H9 (cell line): ENCODE measurements around the gene SLC9A5. TPM values are rescaled to one million over a fixed set of nuclear protein-coding genes. Genes with fewer than 3 reads are reported as not detected.

Source experiments
- DNase-seq: peaks from one replicate; pipeline ENCODE4 v3.0.0-alpha.2; 2017
- H2AFZ ChIP-seq: one replicate; pipeline ENCODE4 v1.6.1; 2013; ENCODE audit warnings: mild to moderate bottlenecking, low read length, control low read depth, moderate library complexity
- H2AK5ac ChIP-seq: 2 replicates; pipeline ENCODE4 v1.6.1; 2013; ENCODE audit warnings: low read length, control low read depth, mixed read lengths; ENCODE audit not compliant: insufficient read length
- H2BK120ac ChIP-seq: one replicate; pipeline ENCODE4 v1.6.1; 2013; ENCODE audit warnings: low read depth, mild to moderate bottlenecking, low read length, control low read depth, inconsistent platforms; ENCODE audit not compliant: poor library complexity, severe bottlenecking
- H2BK12ac ChIP-seq: 2 replicates; pipeline ENCODE4 v1.6.1; 2013; ENCODE audit warnings: low read length, control low read depth, mixed read lengths, low read depth; ENCODE audit not compliant: insufficient read length
- H2BK15ac ChIP-seq: 2 replicates; pipeline ENCODE4 v1.6.1; 2013; ENCODE audit warnings: low read depth, low read length, control low read depth
- H2BK20ac ChIP-seq: one replicate; pipeline ENCODE4 v1.6.1; 2013; ENCODE audit warnings: low read depth, mild to moderate bottlenecking, low read length, control low read depth, inconsistent platforms; ENCODE audit not compliant: poor library complexity, severe bottlenecking
- H2BK5ac ChIP-seq: 2 replicates; pipeline ENCODE4 v1.6.1; 2013; ENCODE audit warnings: low read length, control low read depth, mixed read lengths; ENCODE audit not compliant: insufficient read length
- H3K14ac ChIP-seq: 2 replicates; pipeline ENCODE4 v1.6.1; 2013; ENCODE audit warnings: low read length, control low read depth; ENCODE audit not compliant: insufficient read depth
- H3K18ac ChIP-seq: 2 replicates; pipeline ENCODE4 v1.6.1; 2013; ENCODE audit warnings: low read depth, mild to moderate bottlenecking, mixed read lengths, low read length, control low read depth; ENCODE audit not compliant: insufficient read length
- H3K23ac ChIP-seq: 2 replicates; pipeline ENCODE4 v1.6.1; 2013; ENCODE audit warnings: low read length, control low read depth, mixed read lengths, low read depth; ENCODE audit not compliant: insufficient read length
- H3K23me2 ChIP-seq: 2 replicates; pipeline ENCODE4 v1.6.1; 2013; ENCODE audit warnings: low read depth, mild to moderate bottlenecking, mixed read lengths, low read length, control low read depth; ENCODE audit not compliant: insufficient read length, poor library complexity, severe bottlenecking
- H3K27ac ChIP-seq: 2 replicates; pipeline ENCODE4 v1.5.1; 2013; ENCODE audit warnings: low read length, control low read depth, mixed read lengths, low read depth; ENCODE audit not compliant: insufficient read length
- H3K27me3 ChIP-seq: 2 replicates; pipeline ENCODE4 v1.6.1; 2013; ENCODE audit warnings: low read length, control low read depth, inconsistent platforms; ENCODE audit not compliant: insufficient read depth
- H3K4ac ChIP-seq: 2 replicates; pipeline ENCODE4 v1.6.1; 2013; ENCODE audit warnings: low read depth, mild to moderate bottlenecking, control low read depth, inconsistent platforms, low read length, moderate library complexity
- H3K4me1 ChIP-seq: 2 replicates; pipeline ENCODE4 v1.6.1; 2013; ENCODE audit warnings: low read length, control low read depth, inconsistent platforms; ENCODE audit not compliant: insufficient read depth
- H3K4me2 ChIP-seq: 2 replicates; pipeline ENCODE4 v1.6.1; 2013; ENCODE audit warnings: low read length, control low read depth, mixed read lengths; ENCODE audit not compliant: insufficient read length, insufficient read depth
- H3K56ac ChIP-seq: 2 replicates; pipeline ENCODE4 v1.6.1; 2013; ENCODE audit warnings: low read depth, mild to moderate bottlenecking, mixed read lengths, low read length, control low read depth; ENCODE audit not compliant: insufficient read length
- H3K79me1 ChIP-seq: 2 replicates; pipeline ENCODE4 v1.6.1; 2013; ENCODE audit warnings: low read depth, mild to moderate bottlenecking, moderate library complexity, low read length, control low read depth, inconsistent platforms; ENCODE audit not compliant: insufficient read depth, poor library complexity, severe bottlenecking
- H3K79me2 ChIP-seq: 2 replicates; pipeline ENCODE4 v1.6.1; 2013; ENCODE audit warnings: low read length, control low read depth, inconsistent platforms; ENCODE audit not compliant: insufficient read depth
- H3K9ac ChIP-seq: 2 replicates; pipeline ENCODE4 v1.6.1; 2013; ENCODE audit warnings: low read length, control low read depth, mixed read lengths; ENCODE audit not compliant: insufficient read length; ENCODE audit errors: extremely low read depth
- H3K9me3 ChIP-seq: one replicate; pipeline ENCODE4 v1.6.1; 2013; ENCODE audit warnings: low read depth, low read length, inconsistent platforms; ENCODE audit not compliant: control insufficient read depth
- H3T11ph ChIP-seq: one replicate; pipeline ENCODE4 v1.6.1; 2013; ENCODE audit warnings: mild to moderate bottlenecking, low read length, control low read depth, inconsistent platforms
- H4K20me1 ChIP-seq: one replicate; pipeline ENCODE4 v1.6.1; 2013; ENCODE audit not compliant: control insufficient read depth, insufficient read length, insufficient read depth
- H4K5ac ChIP-seq: 2 replicates; pipeline ENCODE4 v1.6.1; 2013; ENCODE audit warnings: low read depth, mild to moderate bottlenecking, mixed read lengths, low read length, control low read depth; ENCODE audit not compliant: insufficient read length
- H4K8ac ChIP-seq: replicated peaks from 2 replicates; pipeline ENCODE4 v1.6.1; 2013; ENCODE audit warnings: low read length, control low read depth, mixed read lengths, low read depth; ENCODE audit not compliant: insufficient read length
- H4K91ac ChIP-seq: 2 replicates; pipeline ENCODE4 v1.6.1; 2013; ENCODE audit warnings: low read depth, mild to moderate bottlenecking, moderate library complexity, mixed read lengths, low read length, control low read depth; ENCODE audit not compliant: insufficient read length
- H3K27ac Mint-ChIP-seq, 3 experiments: 2 replicates in 2 of 3; 3 replicates in 1 of 3; pipeline ENCODE4 v1.8.0; 2020 to 2021; ENCODE audit warnings: mixed read lengths in 3 of 3, mild to moderate bottlenecking in 1 of 3, moderate library complexity in 1 of 3
- H3K27me3 Mint-ChIP-seq: 2 replicates; pipeline ENCODE4 v1.8.0; 2021; ENCODE audit warnings: low read depth, mild to moderate bottlenecking, moderate library complexity, mixed read lengths
- H3K36me3 Mint-ChIP-seq, 3 experiments: 2 replicates in 2 of 3; 3 replicates in 1 of 3; pipeline ENCODE4 v1.8.0; 2020 to 2021; ENCODE audit warnings: low read depth in 3 of 3, mixed read lengths in 3 of 3; ENCODE audit not compliant: insufficient read depth in 1 of 3
- H3K4me1 Mint-ChIP-seq, 2 experiments: 2 replicates each; pipeline ENCODE4 v1.8.0; 2020; ENCODE audit warnings: mixed read lengths in 2 of 2
- H3K4me3 Mint-ChIP-seq, 2 experiments: 2 replicates in 1 of 2; 3 replicates in 1 of 2; pipeline ENCODE4 v1.8.0; 2020 to 2021; ENCODE audit warnings: mild to moderate bottlenecking in 2 of 2, mixed read lengths in 2 of 2, moderate library complexity in 1 of 2
- H3K9me3 Mint-ChIP-seq, 2 experiments: 2 replicates in 1 of 2; 3 replicates in 1 of 2; pipeline ENCODE4 v1.8.0; 2020; ENCODE audit warnings: mild to moderate bottlenecking in 2 of 2, mixed read lengths in 2 of 2, moderate library complexity in 1 of 2
- CTCF ChIP-seq: fragments of 200-600 bp; sonication (generic); conservative IDR thresholded peaks from 3 replicates; pipeline ENCODE4 v1.8.0; 2021; ENCODE audit warnings: antibody characterized with exemption, mild to moderate bottlenecking
- WGBS: extraction: QIAGEN DNeasy Blood & Tissue Kit; methylation state at CpG from one replicate; pipeline ENCODE4 v1.1.7; 2013; ENCODE audit warnings: missing lambda C conversion rate, low lambda C conversion rate, mixed read lengths; ENCODE audit not compliant: insufficient read length; ENCODE audit errors: extremely low coverage; 5-methylcytosine and 5-hydroxymethylcytosine counted together
- total RNA-seq: library from RNA; stranded (reverse); gene quantifications from 2 replicates; pipeline ENCODE4 v1.2.1, GENCODE V29; 2021

Gene SLC9A5
- total RNA-seq, 1 experiment from 2014 or later: 9.1 TPM

- Histone ChIP-seq H3K9me3 (no peaks in the 10 kb centered on the region), H4K5ac (no peak overlapping the region), H3K79me1 (peaks cover 4% of the 10 kb centered on the region), H2BK120ac (no peak overlapping the region), H3K79me2 (no peaks in the 10 kb centered on the region; the same call in 1 of the 2 replicates), H3K9ac (no peak overlapping the region), H2BK15ac (no peak overlapping the region), H3K56ac (no peak overlapping the region), H2BK12ac (no peak overlapping the region), H3K27me3 (no peaks in the 10 kb centered on the region), H2AK5ac (no peak overlapping the region), H4K8ac (no peak overlapping the region), H3K4ac (no peak overlapping the region), H4K91ac (no peak overlapping the region), H3K23me2 (peaks cover 25% of the 10 kb centered on the region), H3K4me1 (peaks cover 15% of the 10 kb centered on the region; the same call in 1 of the 2 replicates), H3K4me2 (no peak overlapping the region), H2BK20ac (no peak overlapping the region), H2BK5ac (no peak overlapping the region), H4K20me1 (peaks cover 3% of the 10 kb centered on the region), H3K27ac (no peak overlapping the region), H3K18ac (no peak overlapping the region), H2AFZ (no peak overlapping the region), H3K23ac (no peak overlapping the region), H3T11ph (no peak overlapping the region), H3K14ac (no peak overlapping the region)
- H3K4me3 Mint-ChIP-seq: no peak overlapping the region
- H3K27ac Mint-ChIP-seq: no peak overlapping the region; a peak in 1 of 7 replicates
- H3K9me3 Mint-ChIP-seq: no peaks in the 10 kb centered on the region
- DNase-seq: no peak
- peaks cover 7% of the 10 kb centered on the region for H3K27me3 Mint-ChIP-seq
- no CpG with 5 or more reads among the region's 4 CpGs for WGBS
- H3K36me3 Mint-ChIP-seq: peaks cover 2 to 15% (median 5%) of the 10 kb centered on the region in 3 experiments; a peak in 6 of 7 replicates
- no peak for TF ChIP-seq CTCF
- H3K4me1 Mint-ChIP-seq: peaks cover 29 to 40% of the 10 kb centered on the region in 2 experiments
These were observed 5.3 kb upstream of the SLC9A5 start for GRCh38 chr16:67243481-67243880.
